Osteocyte (in vitro differentiated cells): Measurements from ENCODE around the gene FICD. TPM values are rescaled to one million over a fixed set of nuclear protein-coding genes. Genes with fewer than 3 reads are reported as not detected.

Source experiments
- DNase-seq: peaks from one replicate; pipeline ENCODE4 v3.0.0; 2021; ENCODE audit warnings: mixed read lengths; ENCODE audit not compliant: unreplicated experiment; ENCODE audit errors: extremely low spot score
- H3K27ac Mint-ChIP-seq: one replicate; pipeline ENCODE4 v1.8.0; 2021; ENCODE audit warnings: mild to moderate bottlenecking, mixed read lengths; ENCODE audit not compliant: unreplicated experiment
- H3K27me3 Mint-ChIP-seq: one replicate; pipeline ENCODE4 v1.8.0; 2021; ENCODE audit warnings: mixed read lengths; ENCODE audit not compliant: unreplicated experiment
- H3K36me3 Mint-ChIP-seq: one replicate; pipeline ENCODE4 v1.8.0; 2021; ENCODE audit warnings: mixed read lengths; ENCODE audit not compliant: unreplicated experiment
- H3K4me1 Mint-ChIP-seq: one replicate; pipeline ENCODE4 v1.8.0; 2021; ENCODE audit warnings: mixed read lengths; ENCODE audit not compliant: unreplicated experiment
- H3K4me3 Mint-ChIP-seq: one replicate; pipeline ENCODE4 v1.8.0; 2021; ENCODE audit warnings: mild to moderate bottlenecking, moderate library complexity, mixed read lengths; ENCODE audit not compliant: unreplicated experiment
- H3K9me3 Mint-ChIP-seq: one replicate; pipeline ENCODE4 v1.8.0; 2021; ENCODE audit warnings: mixed read lengths; ENCODE audit not compliant: unreplicated experiment
- total RNA-seq: library from RNA; stranded (reverse); gene quantifications from 2 replicates; pipeline ENCODE4 v1.2.1, GENCODE V29; 2021
- TF ChIP-seq, protein P1 (sequence below): fragments of 200-600 bp; sonication (generic); IDR thresholded peaks from 2 replicates; pipeline ENCODE4 v1.5.0; 2021; ENCODE audit warnings: antibody characterized with exemption, mild to moderate bottlenecking, moderate library complexity

FICD gene
- total RNA-seq, 1 donor from 2014 or later: 6.0 TPM

- Mint-ChIP-seq H3K27me3 (no peaks in the 10 kb centered on the region), H3K27ac (no peak overlapping the region), H3K4me1 (peaks cover 21% of the 10 kb centered on the region), H3K36me3 (peaks cover 6% of the 10 kb centered on the region), H3K9me3 (no peaks in the 10 kb centered on the region), H3K4me3 (peak overlapping the region; percentile 92)
- TF ChIP-seq, protein P1, sequence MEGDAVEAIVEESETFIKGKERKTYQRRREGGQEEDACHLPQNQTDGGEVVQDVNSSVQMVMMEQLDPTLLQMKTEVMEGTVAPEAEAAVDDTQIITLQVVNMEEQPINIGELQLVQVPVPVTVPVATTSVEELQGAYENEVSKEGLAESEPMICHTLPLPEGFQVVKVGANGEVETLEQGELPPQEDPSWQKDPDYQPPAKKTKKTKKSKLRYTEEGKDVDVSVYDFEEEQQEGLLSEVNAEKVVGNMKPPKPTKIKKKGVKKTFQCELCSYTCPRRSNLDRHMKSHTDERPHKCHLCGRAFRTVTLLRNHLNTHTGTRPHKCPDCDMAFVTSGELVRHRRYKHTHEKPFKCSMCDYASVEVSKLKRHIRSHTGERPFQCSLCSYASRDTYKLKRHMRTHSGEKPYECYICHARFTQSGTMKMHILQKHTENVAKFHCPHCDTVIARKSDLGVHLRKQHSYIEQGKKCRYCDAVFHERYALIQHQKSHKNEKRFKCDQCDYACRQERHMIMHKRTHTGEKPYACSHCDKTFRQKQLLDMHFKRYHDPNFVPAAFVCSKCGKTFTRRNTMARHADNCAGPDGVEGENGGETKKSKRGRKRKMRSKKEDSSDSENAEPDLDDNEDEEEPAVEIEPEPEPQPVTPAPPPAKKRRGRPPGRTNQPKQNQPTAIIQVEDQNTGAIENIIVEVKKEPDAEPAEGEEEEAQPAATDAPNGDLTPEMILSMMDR: no peak
- DNase-seq: no peak
Observed at GRCh38 chr12:108514468-108514972, 557 bp upstream of the FICD start.

- Mint-ChIP-seq H3K4me3 (peak overlapping the region; percentile 92), H3K9me3 (no peaks in the 10 kb centered on the region), H3K36me3 (peaks cover 9% of the 10 kb centered on the region), H3K27me3 (no peaks in the 10 kb centered on the region), H3K4me1 (peaks cover 21% of the 10 kb centered on the region), H3K27ac (peak overlapping the region; percentile 4)
- TF ChIP-seq, protein P1: no peak
- DNase-seq: peak; percentile 51
Observed at GRCh38 chr12:108515916-108516315, 839 bp downstream of the FICD start.

GRCh38 chr12:108516511-108517275 is 1.6 kb downstream of the FICD start:
- H3K4me3 Mint-ChIP-seq: peak overlapping the region; percentile 92
- no peaks in the 10 kb centered on the region for H3K27me3 Mint-ChIP-seq
- H3K4me1 Mint-ChIP-seq: peaks cover 17% of the 10 kb centered on the region
- no peaks in the 10 kb centered on the region for H3K9me3 Mint-ChIP-seq
- peak; percentile 64 for DNase-seq
- H3K36me3 Mint-ChIP-seq: peaks cover 12% of the 10 kb centered on the region
- TF ChIP-seq, protein P1: no peak
- no peak overlapping the region for H3K27ac Mint-ChIP-seq

DNA sequence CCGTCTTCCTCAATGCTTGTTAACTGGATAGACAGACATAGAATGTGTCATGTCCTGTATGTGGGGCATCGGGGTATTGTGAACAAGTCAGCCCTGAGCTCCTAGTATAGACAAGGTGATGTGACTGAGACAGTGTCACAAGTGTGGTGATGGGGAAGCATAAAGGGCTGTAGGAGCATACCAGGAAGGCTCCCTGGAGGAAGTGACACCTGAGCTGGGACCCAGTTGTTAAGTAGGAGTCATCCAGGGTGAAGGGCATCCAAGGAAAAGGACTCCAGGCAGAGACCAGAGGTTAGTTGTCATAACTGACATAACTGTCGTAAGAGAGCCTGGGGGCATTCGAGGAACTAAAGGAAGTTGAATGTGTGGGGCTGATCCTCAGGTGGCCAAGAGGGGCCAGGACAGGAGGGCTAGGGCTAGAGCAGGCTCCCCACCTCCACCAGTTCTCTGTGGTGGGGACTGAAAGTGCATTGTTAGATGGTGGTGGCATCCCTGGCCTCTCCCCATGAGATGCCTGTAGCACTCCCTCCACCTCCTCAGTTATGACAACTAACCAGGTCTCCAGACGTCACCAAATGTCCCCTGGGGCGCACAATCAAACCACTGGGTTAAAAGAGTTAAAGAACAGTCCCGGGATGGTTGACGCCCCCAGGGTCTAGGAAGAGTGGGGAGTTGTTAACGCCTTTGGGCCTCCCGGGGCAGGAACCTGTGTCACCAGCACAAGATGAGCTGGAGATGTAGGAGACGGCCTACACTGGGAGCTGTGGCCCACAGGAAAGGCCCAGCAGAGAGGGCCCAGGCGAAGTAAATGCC is 2.4 kb downstream of the FICD start:
- DNase-seq: peak; percentile 79
- TF ChIP-seq, protein P1: no peak
- Mint-ChIP-seq H3K27ac (no peak overlapping the region), H3K4me3 (no peak overlapping the region), H3K9me3 (no peaks in the 10 kb centered on the region), H3K36me3 (peaks cover 20% of the 10 kb centered on the region), H3K4me1 (peaks cover 11% of the 10 kb centered on the region), H3K27me3 (no peaks in the 10 kb centered on the region)
